CD4-positive, alpha-beta T cell (primary cell): ENCODE data around the gene ALPK3. TPM values are rescaled to one million over a fixed set of nuclear protein-coding genes. Genes with fewer than 3 reads are reported as not detected.

Experiments used
- ATAC-seq: fragments of 200-7000 bp; cut with Tn5 transposase; one replicate; pipeline ENCODE4 v1.10.0; 2022; ENCODE audit warnings: mild to moderate bottlenecking; ENCODE audit not compliant: poor library complexity
- CTCF ChIA-PET: fragments of 350-600 bp; sonication (Branson Sonifier 250); formaldehyde crosslinking; loops from one replicate; lab custom pipeline; 2021; ENCODE audit warnings: antibody characterized with exemption, inconsistent platforms; lab: Charles Lee
- POLR2A ChIA-PET: fragments of 350-600 bp; sonication (Branson Sonifier 250); formaldehyde crosslinking; loops from one replicate; lab custom pipeline; 2021; ENCODE audit warnings: antibody characterized with exemption, inconsistent platforms; lab: Charles Lee
- DNase-seq, 14 experiments: peaks; one replicate each; pipeline ENCODE4 v3.0.0-alpha.2; 2013 to 2020; ENCODE audit warnings: mixed read lengths in 2 of 14
- H3K27ac ChIP-seq, 2 donors: one replicate each; pipeline versions ENCODE4 v1.5.1 to v1.7.0; 2013; ENCODE audit warnings: low read length in 2 of 2, low read depth in 1 of 2, mild to moderate bottlenecking in 1 of 2
- H3K27me3 ChIP-seq, 2 experiments: 1 replicate in 1 of 2; 2 replicates in 1 of 2; pipeline versions ENCODE4 v1.6.1 to v1.7.0; 2013; ENCODE audit warnings: low read length in 2 of 2, control low read depth in 1 of 2, mild to moderate bottlenecking in 1 of 2, moderate library complexity in 1 of 2; ENCODE audit not compliant: insufficient read depth in 2 of 2, control insufficient read depth in 1 of 2
- H3K36me3 ChIP-seq: one replicate; pipeline ENCODE4 v1.6.1; 2013; ENCODE audit warnings: low read length, control low read depth; ENCODE audit not compliant: insufficient read depth
- H3K4me1 ChIP-seq: one replicate; pipeline ENCODE4 v1.6.1; 2013; ENCODE audit warnings: low read length, control low read depth; ENCODE audit not compliant: insufficient read depth
- H3K4me3 ChIP-seq: one replicate; pipeline ENCODE4 v1.5.1; 2013; ENCODE audit warnings: mild to moderate bottlenecking, low read length, moderate library complexity
- H3K9me3 ChIP-seq, 2 experiments: 1 replicate in 1 of 2; 2 replicates in 1 of 2; pipeline versions ENCODE4 v1.6.1 to v1.7.0; 2013; ENCODE audit warnings: low read length in 2 of 2, mild to moderate bottlenecking in 2 of 2, control low read depth in 1 of 2, moderate library complexity in 1 of 2; ENCODE audit not compliant: control insufficient read depth in 1 of 2, insufficient read depth in 1 of 2
- H3K27ac Mint-ChIP-seq: one replicate; pipeline ENCODE4 v1.8.0; 2020; ENCODE audit warnings: mixed read lengths
- H3K27me3 Mint-ChIP-seq: one replicate; pipeline ENCODE4 v1.8.0; 2021; ENCODE audit warnings: mixed read lengths
- H3K36me3 Mint-ChIP-seq: one replicate; pipeline ENCODE4 v1.8.0; 2021; ENCODE audit warnings: low read depth, mixed read lengths
- H3K4me1 Mint-ChIP-seq: one replicate; pipeline ENCODE4 v1.8.0; 2021; ENCODE audit warnings: low read depth, mixed read lengths
- H3K4me3 Mint-ChIP-seq: one replicate; pipeline ENCODE4 v1.8.0; 2020; ENCODE audit warnings: mild to moderate bottlenecking, mixed read lengths
- H3K9me3 Mint-ChIP-seq: one replicate; pipeline ENCODE4 v1.8.0; 2020; ENCODE audit warnings: mixed read lengths
- intact Hi-C, 2 experiments: fragments of 100-400 bp; cut with DNase I in 1 of 2; cut with micrococcal nuclease in 1 of 2; formaldehyde crosslinking; loops; one replicate each; pipeline versions ENCODE4 v1.15.1 to v1.9.0; 2023 to 2025; cut with DNase I, micrococcal nuclease
- total RNA-seq, 174 experiments: library from RNA in 2 of 174; stranded (reverse) in 2 of 174; gene quantifications; one replicate each; pipeline ENCODE4 v1.2.3 and lab custom pipeline; 2021 to 2026
- TF ChIP-seq, protein P1 (sequence below): fragments of 200-600 bp; IDR thresholded peaks from one replicate; pipeline ENCODE4 v1.8.0; 2022; ENCODE audit warnings: antibody characterized with exemption, mild to moderate bottlenecking

Gene ALPK3
- total RNA-seq, 2 experiments from 2014 or later: 0.14 TPM

GRCh38 chr15:84791763-84792162 lies 25.4 kb upstream of the ALPK3 start:
- ATAC-seq (no peak), DNase-seq (no peak)
- Histone ChIP-seq H3K27ac (no peak overlapping the region), H3K27me3 (no peaks in the 10 kb centered on the region), H3K4me3 (no peak overlapping the region), H3K9me3 (no peaks in the 10 kb centered on the region), H3K4me1 (peaks cover 7% of the 10 kb centered on the region), H3K36me3 (peaks cover 55% of the 10 kb centered on the region)
- peaks cover 82% of the 10 kb centered on the region for H3K36me3 Mint-ChIP-seq
- intact Hi-C loops: no loop called here
- TF ChIP-seq, protein P1, sequence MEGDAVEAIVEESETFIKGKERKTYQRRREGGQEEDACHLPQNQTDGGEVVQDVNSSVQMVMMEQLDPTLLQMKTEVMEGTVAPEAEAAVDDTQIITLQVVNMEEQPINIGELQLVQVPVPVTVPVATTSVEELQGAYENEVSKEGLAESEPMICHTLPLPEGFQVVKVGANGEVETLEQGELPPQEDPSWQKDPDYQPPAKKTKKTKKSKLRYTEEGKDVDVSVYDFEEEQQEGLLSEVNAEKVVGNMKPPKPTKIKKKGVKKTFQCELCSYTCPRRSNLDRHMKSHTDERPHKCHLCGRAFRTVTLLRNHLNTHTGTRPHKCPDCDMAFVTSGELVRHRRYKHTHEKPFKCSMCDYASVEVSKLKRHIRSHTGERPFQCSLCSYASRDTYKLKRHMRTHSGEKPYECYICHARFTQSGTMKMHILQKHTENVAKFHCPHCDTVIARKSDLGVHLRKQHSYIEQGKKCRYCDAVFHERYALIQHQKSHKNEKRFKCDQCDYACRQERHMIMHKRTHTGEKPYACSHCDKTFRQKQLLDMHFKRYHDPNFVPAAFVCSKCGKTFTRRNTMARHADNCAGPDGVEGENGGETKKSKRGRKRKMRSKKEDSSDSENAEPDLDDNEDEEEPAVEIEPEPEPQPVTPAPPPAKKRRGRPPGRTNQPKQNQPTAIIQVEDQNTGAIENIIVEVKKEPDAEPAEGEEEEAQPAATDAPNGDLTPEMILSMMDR: no peak
- H3K9me3 Mint-ChIP-seq: no peaks in the 10 kb centered on the region
- H3K27ac Mint-ChIP-seq: peak overlapping the region; percentile 2
- H3K4me3 Mint-ChIP-seq: no peak overlapping the region
- H3K4me1 Mint-ChIP-seq: peaks cover 32% of the 10 kb centered on the region
- POLR2A ChIA-PET: no interaction called here
- CTCF ChIA-PET: no interaction called here
- H3K27me3 Mint-ChIP-seq: no peaks in the 10 kb centered on the region

- CTCF ChIA-PET: no interaction called here
- Mint-ChIP-seq H3K27ac (no peak overlapping the region), H3K4me3 (no peak overlapping the region), H3K27me3 (no peaks in the 10 kb centered on the region), H3K36me3 (peaks cover 83% of the 10 kb centered on the region), H3K4me1 (peaks cover 15% of the 10 kb centered on the region), H3K9me3 (no peaks in the 10 kb centered on the region)
- Histone ChIP-seq H3K4me1 (peaks cover 2% of the 10 kb centered on the region), H3K36me3 (peaks cover 59% of the 10 kb centered on the region), H3K4me3 (no peak overlapping the region), H3K27me3 (no peaks in the 10 kb centered on the region), H3K9me3 (no peaks in the 10 kb centered on the region), H3K27ac (no peak overlapping the region)
- DNase-seq (no peak), ATAC-seq (no peak)
- TF ChIP-seq, protein P1: no peak
- intact Hi-C loops: no loop called here
- POLR2A ChIA-PET: no interaction called here
Observed at GRCh38 chr15:84793431-84794161, 23.6 kb upstream of the ALPK3 start.

GRCh38 chr15:84794162-84794547 lies 23.0 kb upstream of the ALPK3 start:
- DNase-seq: no peak
- Histone ChIP-seq H3K9me3 (no peaks in the 10 kb centered on the region), H3K4me1 (peaks cover 2% of the 10 kb centered on the region), H3K27me3 (no peaks in the 10 kb centered on the region), H3K36me3 (peaks cover 64% of the 10 kb centered on the region), H3K27ac (no peak overlapping the region), H3K4me3 (no peak overlapping the region)
- ChIA-PET CTCF (no interaction called here), POLR2A (no interaction called here)
- ATAC-seq: no peak
- intact Hi-C loops: no loop called here
- Mint-ChIP-seq H3K27me3 (no peaks in the 10 kb centered on the region), H3K4me3 (no peak overlapping the region), H3K36me3 (peaks cover 87% of the 10 kb centered on the region), H3K9me3 (no peaks in the 10 kb centered on the region), H3K27ac (no peak overlapping the region), H3K4me1 (peaks cover 13% of the 10 kb centered on the region)
- TF ChIP-seq, protein P1: no peak
